Rectal smooth muscle tissue (tissue), 1 donor: ENCODE results near the gene DYNC2H1.
A peak's percentile ranks its signal among the peaks of the same experiment; 100 is the strongest.
"Not testable (repeated sequence)": the region's sequence is repeated elsewhere in the genome, so short reads cannot be mapped to it uniquely, and the experiment has no call there.

Experiments
- H3K27ac ChIP-seq: one replicate; pipeline ENCODE4 v1.7.0; 2013; ENCODE audit warnings: low read depth, low read length, inconsistent platforms
- H3K27me3 ChIP-seq: one replicate; pipeline ENCODE4 v1.7.0; 2013; ENCODE audit warnings: low read length; ENCODE audit not compliant: control insufficient read depth, insufficient read depth
- H3K36me3 ChIP-seq: one replicate; pipeline ENCODE4 v1.7.0; 2013; ENCODE audit warnings: low read length; ENCODE audit not compliant: control insufficient read depth, insufficient read depth
- H3K4me1 ChIP-seq: one replicate; pipeline ENCODE4 v1.7.0; 2013; ENCODE audit warnings: low read length; ENCODE audit not compliant: control insufficient read depth, insufficient read depth
- H3K4me3 ChIP-seq: one replicate; pipeline ENCODE4 v1.7.0; 2013; ENCODE audit warnings: low read length
- H3K9ac ChIP-seq: one replicate; pipeline ENCODE4 v1.7.0; 2013; ENCODE audit warnings: low read length

DYNC2H1 gene

GRCh38 chr11:103091064-103091800 lies 18.0 kb upstream of the DYNC2H1 start:
- Histone ChIP-seq H3K9ac (peak overlapping the region; percentile 71), H3K4me1 (peaks cover 9% of the 10 kb centered on the region), H3K27ac (peak overlapping the region; percentile 86)

GRCh38 chr11:103091801-103092524 lies 17.3 kb upstream of the DYNC2H1 start, which contains the start of gene DCUN1D5:
Gene DCUN1D5 (minus strand): TSS chr11:103092160. CDS start chr11:103091872, 288 bp downstream.
- H3K27me3 ChIP-seq: peaks cover 2% of the 10 kb centered on the region
- peaks cover 9% of the 10 kb centered on the region for H3K4me1 ChIP-seq
- H3K27ac ChIP-seq: peak within 1 kb of the TSS; percentile 86

More at GRCh38 chr11:103091064-103091800, 18.0 kb upstream of the DYNC2H1 start:
- Histone ChIP-seq H3K4me3 (peak overlapping the region; percentile 94), H3K36me3 (no peaks in the 10 kb centered on the region), H3K27me3 (no peaks in the 10 kb centered on the region)

GRCh38 chr11:103097279-103097678 lies 11.9 kb upstream of the DYNC2H1 start:
- no peaks in the 10 kb centered on the region for H3K36me3 ChIP-seq
- H3K27ac ChIP-seq: no peak overlapping the region
- H3K4me3 ChIP-seq: no peak overlapping the region
- no peak overlapping the region for H3K9ac ChIP-seq
- H3K27me3 ChIP-seq: peaks cover 2% of the 10 kb centered on the region
- peaks cover 3% of the 10 kb centered on the region for H3K4me1 ChIP-seq

More at GRCh38 chr11:103091801-103092524, 17.3 kb upstream of the DYNC2H1 start, which contains the start of gene DCUN1D5:
- peak within 1 kb of the TSS; percentile 71 for H3K9ac ChIP-seq
- H3K36me3 ChIP-seq: no peaks in the 10 kb centered on the region
- peak within 1 kb of the TSS; percentile 94 for H3K4me3 ChIP-seq

- no peaks in the 10 kb centered on the region for H3K4me1 ChIP-seq
- H3K27ac ChIP-seq: peak overlapping the region; percentile 71
- H3K27me3 ChIP-seq: no peaks in the 10 kb centered on the region
- H3K4me3 ChIP-seq: peak overlapping the region; percentile 73
- H3K9ac ChIP-seq: peak overlapping the region; percentile 3
- H3K36me3 ChIP-seq: no peaks in the 10 kb centered on the region
These were observed 677 bp downstream of the DYNC2H1 start for GRCh38 chr11:103109818-103110388.

- peak overlapping the region; percentile 73 for H3K4me3 ChIP-seq
- no peak overlapping the region for H3K9ac ChIP-seq
- H3K4me1 ChIP-seq: no peaks in the 10 kb centered on the region
- H3K27ac ChIP-seq: no peak overlapping the region
- H3K27me3 ChIP-seq: no peaks in the 10 kb centered on the region
- no peaks in the 10 kb centered on the region for H3K36me3 ChIP-seq
These were observed 1.2 kb downstream of the DYNC2H1 start for GRCh38 chr11:103110391-103110790.

GRCh38 chr11:103111400-103111799 lies 2.2 kb downstream of the DYNC2H1 start:
- Histone ChIP-seq H3K4me1 (no peaks in the 10 kb centered on the region), H3K4me3 (no peak overlapping the region), H3K27me3 (no peaks in the 10 kb centered on the region), H3K27ac (no peak overlapping the region), H3K36me3 (no peaks in the 10 kb centered on the region), H3K9ac (no peak overlapping the region)

- no peaks in the 10 kb centered on the region for H3K27me3 ChIP-seq
- H3K4me1 ChIP-seq: no peaks in the 10 kb centered on the region
- H3K9ac ChIP-seq: no peak overlapping the region
These were observed 3.1 kb downstream of the DYNC2H1 start for GRCh38 chr11:103112364-103112763.

GRCh38 chr11:103114836-103115235 lies 5.6 kb downstream of the DYNC2H1 start:
- no peak overlapping the region for H3K4me3 ChIP-seq
- no peaks in the 10 kb centered on the region for H3K4me1 ChIP-seq
- H3K27me3 ChIP-seq: no peaks in the 10 kb centered on the region
- no peak overlapping the region for H3K27ac ChIP-seq
- no peak overlapping the region for H3K9ac ChIP-seq
- no peaks in the 10 kb centered on the region for H3K36me3 ChIP-seq

More at GRCh38 chr11:103112364-103112763, 3.1 kb downstream of the DYNC2H1 start:
- Histone ChIP-seq H3K36me3 (no peaks in the 10 kb centered on the region), H3K27ac (no peak overlapping the region), H3K4me3 (no peak overlapping the region)

GRCh38 chr11:103125462-103125861 lies 16.2 kb downstream of the DYNC2H1 start:
- Histone ChIP-seq H3K4me1 (no peaks in the 10 kb centered on the region), H3K4me3 (no peak overlapping the region), H3K27me3 (no peaks in the 10 kb centered on the region), H3K9ac (no peak overlapping the region), H3K27ac (no peak overlapping the region), H3K36me3 (peaks cover 2% of the 10 kb centered on the region)

- not testable (repeated sequence) for H3K27ac ChIP-seq, H3K9ac ChIP-seq, H3K27me3 ChIP-seq, H3K4me3 ChIP-seq, H3K4me1 ChIP-seq, H3K36me3 ChIP-seq
These were observed 32.8 kb downstream of the DYNC2H1 start for GRCh38 chr11:103141986-103142385.

- H3K4me1 ChIP-seq: no peaks in the 10 kb centered on the region
- H3K36me3 ChIP-seq: no peaks in the 10 kb centered on the region
- H3K9ac ChIP-seq: no peak overlapping the region
- H3K27me3 ChIP-seq: no peaks in the 10 kb centered on the region
- no peak overlapping the region for H3K27ac ChIP-seq
- no peak overlapping the region for H3K4me3 ChIP-seq
These were observed 38.4 kb downstream of the DYNC2H1 start for GRCh38 chr11:103147627-103148026.

GRCh38 chr11:103157542-103157941 lies 48.3 kb downstream of the DYNC2H1 start:
- H3K27ac ChIP-seq: no peak overlapping the region
- no peaks in the 10 kb centered on the region for H3K27me3 ChIP-seq
- peaks cover 3% of the 10 kb centered on the region for H3K36me3 ChIP-seq
- no peaks in the 10 kb centered on the region for H3K4me1 ChIP-seq
- H3K9ac ChIP-seq: no peak overlapping the region
- no peak overlapping the region for H3K4me3 ChIP-seq
